GM19240 (cell line): ENCODE measurements around the gene TMX3.

Experiments
- DNase-seq: peaks from one replicate; pipeline ENCODE4 v3.0.0; 2011; ENCODE audit warnings: low spot score; ENCODE audit not compliant: insufficient read length

TMX3 gene

DNA sequence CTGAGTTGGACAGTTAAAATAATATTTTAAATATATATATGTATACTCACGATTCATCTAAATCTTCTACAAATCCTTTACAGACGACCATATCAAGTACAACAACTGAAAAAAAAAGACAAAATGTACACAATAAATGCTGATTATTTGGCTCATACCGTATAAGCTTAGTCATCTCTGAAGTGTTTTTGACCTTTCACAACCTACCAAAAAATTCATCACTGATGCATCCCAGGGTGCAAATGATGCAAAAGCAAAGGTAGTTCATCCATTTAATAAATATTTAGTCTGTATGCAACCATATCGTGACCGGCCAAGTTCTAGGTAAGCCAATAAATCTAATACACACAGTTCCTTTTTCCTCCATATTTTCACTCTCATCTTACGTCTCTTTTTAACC, 1.1 kb downstream of the TMX3 start:
- DNase-seq, result no peak

DNA sequence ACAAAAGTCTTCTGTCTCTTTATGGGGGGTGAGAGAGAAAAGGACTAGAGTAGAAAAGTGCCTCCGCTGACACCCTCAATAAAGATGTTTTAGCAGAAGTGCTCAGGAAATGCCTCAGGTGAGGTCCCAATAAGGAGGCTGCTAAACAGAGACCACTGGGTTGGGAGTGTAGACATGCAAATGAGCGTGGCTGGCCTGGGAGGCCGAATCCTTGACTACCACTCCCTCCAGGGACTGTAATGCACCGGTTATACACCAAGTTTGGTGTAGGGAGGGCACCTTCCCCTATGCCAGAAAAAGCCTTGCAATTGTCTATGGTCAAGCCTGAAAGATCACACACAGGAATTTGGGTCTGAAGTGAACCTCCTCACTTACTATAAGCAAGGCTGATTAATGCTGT, 1.8 kb downstream of the TMX3 start:
- DNase-seq, result no peak

DNA sequence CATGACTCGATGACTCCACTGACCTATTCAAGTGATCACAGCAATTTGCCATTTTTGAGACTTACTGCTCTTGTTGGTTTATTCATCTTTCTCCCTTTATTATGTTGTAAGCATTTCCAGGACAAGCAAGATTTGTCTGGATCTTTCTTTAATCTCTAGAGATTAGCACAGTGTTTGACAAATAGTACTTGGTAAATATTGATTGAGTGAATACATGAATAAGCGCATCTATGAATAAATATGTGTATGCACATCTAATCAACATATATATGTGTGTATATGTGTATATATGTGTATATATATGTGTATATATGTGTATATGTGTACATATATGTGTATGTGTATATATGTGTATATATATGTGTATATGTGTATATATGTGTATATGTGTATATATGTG, 7.3 kb downstream of the TMX3 start:
- DNase-seq, result no peak

DNA sequence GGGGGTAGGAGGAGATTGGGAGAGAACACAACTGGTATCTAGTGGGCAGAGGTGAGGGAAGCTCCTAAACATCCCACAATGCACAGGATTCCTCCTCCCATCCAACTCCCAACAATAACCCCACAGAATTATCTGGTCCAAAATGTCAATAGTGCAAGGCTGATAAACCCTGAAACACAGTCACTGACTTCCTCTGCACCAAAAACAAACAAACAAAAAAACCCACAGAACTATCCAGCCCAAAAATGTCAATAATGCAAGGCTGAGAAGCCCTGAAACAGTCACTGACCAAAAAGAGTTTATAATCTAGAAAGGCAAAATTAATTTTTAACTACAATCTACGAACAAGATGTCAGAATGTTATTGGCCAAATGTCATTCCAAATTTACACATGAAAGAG, 9.8 kb downstream of the TMX3 start:
- no peak for DNase-seq

DNA sequence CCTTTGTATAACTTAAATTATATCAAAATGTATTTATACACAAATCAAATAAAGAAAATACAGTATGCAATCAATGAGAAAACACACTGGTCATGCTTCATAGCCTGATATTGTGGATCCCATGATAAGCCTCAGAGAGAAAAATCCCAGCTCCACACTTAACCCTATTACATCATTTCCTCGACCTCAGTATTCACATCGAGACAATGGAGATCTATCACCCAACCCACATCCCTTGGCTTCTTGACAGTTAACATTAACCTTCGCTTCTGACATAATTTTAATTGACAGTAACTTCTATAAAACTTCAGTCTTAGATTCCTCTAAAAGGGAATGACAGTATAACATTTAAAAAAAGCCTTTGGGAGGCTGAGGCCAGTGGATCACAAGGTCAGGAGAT, 11.6 kb downstream of the TMX3 start:
- DNase-seq, result no peak

DNA sequence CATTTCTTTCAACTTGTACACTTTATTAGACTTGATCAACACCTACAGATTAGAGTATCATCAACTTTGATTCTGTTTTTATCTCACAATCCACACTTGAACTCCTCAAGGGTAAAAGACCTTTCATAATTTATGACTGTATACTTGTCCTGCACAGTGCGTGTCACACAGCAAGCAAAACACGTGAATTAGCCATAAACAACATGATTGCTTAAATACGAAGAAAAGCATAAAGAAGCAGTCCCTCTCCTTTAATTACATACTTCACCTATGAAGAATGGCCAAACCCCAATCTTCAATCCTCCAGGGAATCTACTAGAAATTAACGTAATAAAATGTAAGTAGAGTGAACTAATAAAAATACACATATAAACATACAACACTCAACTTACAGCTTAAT, 13.6 kb downstream of the TMX3 start:
- DNase-seq, result no peak

DNA sequence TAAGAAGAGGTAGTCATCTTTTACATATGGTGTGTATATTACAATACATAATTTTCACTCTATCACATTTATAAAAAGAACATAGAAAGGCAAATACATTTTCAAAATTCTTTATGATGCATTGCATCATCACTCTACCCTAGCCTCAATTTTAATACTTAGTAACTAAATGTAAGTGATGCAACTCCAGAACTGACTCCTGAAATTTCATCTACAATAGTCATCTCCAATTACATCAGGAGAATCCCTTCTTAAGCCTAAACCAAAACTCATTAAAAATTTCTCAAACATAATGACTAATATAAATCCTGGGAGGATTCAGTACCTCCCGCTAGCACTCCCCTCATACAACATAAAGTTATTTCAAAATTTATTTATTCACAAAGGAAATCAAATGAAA, 15.9 kb downstream of the TMX3 start:
- DNase-seq, result no peak

DNA sequence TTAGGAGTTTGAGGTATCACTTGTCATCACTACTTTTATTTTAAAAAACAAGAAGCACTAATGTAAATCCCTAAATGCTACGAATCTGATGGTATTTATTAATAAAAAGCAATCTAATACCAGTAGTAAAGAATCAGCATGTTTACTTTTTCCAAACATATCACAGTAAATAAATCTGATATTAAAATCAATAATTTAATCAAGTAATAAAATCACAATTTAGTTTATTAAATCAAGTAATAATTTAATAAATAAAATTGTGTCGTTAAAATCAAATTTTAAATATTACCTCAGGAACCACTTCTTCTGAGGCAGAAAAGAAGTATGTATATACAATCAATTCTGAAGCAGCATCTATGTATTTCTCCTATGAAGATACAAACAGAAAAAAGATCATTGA, 18.0 kb downstream of the TMX3 start:
- DNase-seq, result no peak

DNA sequence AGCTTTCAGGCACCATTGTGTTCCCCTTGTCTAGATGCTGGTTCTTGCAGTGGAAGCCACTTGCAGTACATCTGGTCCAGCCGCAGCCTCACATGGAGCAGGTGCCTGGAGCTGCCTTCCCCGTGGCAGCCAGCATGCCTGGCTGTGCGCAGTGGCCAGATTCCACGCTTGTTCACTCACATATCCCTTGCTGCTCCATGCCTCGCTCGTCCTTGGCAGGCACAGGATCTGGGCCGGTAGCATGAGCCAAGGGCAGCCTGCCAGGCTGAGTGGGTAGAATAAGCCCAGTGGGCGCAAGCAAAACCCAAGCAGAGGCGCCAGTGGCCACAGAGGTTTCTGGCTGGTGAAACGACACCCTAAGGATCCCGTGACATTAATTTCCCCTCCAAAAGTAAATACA, 20.6 kb downstream of the TMX3 start:
- no peak for DNase-seq

DNA sequence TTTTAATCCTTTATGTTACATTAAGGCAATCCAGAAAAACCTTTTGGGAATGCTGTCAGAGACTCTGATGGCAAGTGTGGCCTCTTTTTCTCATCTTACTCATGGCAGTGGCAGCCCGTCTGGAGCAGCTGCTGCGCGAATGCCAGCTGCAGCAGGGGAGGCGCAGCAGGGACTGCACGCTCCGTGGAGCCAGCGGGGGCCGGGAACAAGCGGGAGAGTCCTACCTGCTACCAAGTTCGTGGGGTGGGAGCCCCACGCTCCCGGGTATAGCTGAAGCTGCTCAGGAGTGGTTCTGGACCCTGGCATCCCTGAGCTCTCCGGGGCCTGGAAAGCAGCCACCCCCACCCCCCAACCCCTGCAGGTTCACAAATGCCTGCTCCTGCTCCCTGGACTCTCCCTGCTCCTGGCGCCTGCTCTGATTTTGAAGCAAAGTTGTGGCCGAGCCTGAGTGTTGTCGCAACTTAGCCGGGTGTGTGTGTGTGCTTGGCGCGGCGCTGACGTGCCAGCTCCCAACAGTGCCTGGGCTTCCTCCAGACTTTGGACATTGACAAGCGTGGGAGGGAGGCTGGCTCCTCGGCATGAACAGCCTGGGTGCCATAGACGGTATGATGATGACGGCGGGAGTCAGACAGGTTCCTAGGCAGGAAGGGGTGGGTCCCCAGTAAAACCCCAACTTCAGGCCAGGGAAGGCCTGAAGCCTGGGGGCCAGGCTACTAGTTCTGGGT, 21.7 kb downstream of the TMX3 start:
- DNase-seq, result no peak

DNA sequence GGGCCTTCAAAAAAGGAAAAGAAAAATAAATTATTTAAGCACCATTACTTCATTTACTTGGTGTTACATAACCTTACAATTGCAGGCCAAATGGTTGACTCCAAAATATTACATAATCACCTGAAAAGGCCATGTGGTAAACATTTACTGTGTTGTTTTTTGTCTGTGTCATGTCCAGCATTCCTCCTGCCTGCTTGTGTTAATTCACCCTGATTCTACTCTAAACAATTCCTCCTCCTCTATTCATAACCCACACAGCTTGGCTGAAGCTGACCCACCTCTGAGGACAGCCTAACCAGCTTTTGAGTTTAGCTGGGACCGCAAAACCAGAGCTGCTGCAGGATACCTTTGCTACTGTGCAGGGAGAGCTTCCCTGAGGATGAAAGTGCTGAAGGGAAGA, 35.4 kb downstream of the TMX3 start:
- no peak for DNase-seq

DNA sequence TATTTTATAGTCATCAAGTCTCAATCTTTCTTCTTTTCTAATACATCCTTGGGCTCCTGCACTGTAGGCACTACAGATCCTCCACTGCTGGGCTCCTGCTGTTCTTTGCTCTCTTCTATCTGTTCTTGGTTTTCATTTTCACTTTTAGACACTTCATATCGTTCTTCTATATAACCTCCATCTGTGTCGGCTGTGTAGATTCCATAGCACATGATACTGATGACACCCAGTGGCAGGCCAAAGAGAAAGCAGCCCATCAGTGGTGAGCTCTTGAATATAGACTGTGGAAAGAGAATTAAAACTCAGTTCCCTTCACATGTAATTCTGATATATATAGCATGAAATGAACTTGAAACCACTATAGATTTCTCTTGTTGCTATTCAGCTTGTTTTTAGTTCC, 38.0 kb downstream of the TMX3 start:
- DNase-seq, result no peak

DNA sequence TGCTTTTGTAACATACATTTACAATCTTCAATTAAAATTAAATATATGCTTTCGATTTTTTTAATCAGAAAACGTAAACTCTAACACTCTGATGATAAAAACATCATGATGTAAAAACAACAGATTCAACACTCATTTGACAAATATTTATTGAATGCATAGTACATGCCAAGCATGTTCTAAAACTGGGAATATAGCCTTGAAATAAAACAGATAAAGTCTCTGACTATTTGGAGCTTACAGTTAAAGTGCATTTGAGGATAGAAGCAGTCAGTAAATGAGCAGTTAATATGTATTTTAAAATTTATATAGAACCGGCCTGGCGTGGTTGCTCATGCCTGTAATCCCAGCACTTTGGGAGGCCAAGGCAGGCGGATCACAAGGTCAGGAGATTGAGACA, 47.8 kb downstream of the TMX3 start:
- DNase-seq, result no peak

DNA sequence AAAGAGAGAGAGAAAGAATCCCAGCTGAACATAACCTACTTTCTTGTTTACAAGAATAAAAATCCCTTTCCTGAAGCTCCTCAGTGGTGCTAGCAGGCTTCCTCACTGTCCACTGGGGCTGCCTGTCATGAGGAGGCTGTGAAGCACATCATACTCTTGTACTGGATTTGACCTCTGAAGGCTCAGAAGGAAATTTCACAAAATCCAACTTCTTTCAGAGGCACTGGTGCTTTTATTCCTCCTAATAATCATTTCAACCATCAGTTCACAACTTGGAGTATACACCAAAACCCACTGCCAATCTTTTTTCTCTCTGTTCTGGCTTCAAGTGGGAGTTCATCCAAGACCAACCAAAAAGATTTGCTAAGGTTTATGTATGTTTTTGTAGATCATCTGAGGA, 48.5 kb downstream of the TMX3 start:
- no peak for DNase-seq

DNA sequence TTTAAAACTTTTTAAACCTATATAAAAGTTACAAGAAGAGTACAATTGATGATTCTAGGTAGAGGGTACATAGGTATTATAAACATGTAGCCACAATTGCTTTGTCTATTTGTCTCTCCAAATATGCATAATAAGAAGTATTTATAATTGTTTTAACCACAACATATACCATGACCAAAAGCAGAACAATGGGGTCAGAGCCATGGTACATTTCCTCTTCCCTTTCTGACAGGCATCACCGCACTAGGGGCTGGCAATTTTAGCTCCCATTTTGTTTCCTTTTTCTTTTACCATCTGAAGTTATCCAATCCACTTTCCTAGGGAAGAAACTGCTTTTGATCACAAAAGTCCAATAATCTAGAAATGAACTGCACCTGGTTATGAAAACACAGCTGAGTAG, 49.3 kb downstream of the TMX3 start:
- DNase-seq, result no peak

DNA sequence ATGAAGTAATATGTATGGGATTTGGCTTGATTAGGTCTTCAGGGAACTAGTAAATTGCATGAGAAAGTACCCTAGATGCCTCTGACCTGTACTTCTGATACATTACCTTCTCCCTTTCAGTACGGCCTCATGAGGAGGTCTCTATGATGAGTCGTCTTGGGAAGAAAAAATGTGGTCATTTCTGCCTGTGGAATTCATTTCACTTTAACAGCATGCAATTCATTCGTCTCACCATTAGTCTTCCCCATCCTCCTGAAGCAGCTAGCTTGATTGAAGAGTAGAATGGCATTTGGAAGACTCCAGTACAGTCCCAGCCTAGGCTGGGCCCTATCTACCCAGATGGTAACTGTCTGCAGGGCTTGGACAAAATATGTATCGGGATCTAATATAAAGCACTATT, 52.2 kb downstream of the TMX3 start:
- no peak for DNase-seq

DNA sequence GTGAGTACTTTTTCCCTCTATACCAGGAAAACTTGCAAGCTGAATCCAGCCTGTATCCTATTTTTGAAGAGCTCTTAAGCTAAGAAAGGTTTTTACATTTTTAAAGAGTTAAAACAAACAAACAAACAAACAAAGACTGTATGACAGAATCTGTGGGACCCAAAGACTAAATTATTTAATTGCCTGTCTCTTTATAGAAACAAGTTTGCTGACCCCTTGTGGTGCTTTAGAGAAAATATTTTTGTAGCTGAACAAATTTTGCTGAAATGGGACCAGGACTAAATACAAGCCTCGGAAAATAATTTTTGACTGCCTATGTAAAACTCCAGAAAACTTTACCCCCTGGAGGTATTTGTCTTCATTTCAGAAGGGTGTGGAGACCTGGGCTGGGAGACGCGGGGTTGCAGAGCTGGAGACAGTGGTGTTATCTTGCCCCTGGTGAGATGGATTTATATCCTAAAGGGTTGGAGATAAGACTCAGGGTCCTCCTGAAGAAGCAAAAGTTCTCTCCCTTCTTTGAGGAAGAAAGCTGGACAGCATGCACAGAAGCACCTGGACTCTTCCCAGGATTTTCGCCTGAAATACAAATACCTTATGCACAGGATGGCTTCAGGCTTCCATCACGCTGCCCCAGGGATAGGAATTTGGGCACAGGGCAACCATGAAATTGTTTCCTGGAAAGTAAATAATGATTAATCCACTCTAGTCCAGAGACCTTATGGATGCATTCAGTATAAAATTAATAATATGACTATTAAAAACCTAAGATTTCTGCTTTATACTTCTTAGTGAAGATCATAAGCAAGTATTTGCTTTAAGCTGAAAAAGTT, 54.3 kb downstream of the TMX3 start:
- no peak for DNase-seq

DNA sequence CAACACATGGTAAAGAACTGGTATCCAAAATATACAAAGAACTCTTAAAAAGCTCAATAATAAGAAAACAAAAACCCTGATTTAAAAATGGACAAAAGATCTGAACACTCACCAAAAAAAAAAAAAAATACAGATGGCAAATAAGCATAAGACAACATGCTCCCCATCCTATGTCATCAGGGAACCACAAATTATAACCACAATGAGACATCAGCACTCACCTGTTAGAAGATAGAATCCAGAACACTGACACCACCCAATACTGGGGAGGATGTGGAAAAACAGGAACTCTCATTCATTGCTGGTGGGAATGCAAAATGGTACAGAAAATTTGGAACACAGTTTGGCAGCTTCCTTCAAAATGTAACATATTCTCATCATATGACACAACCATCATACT, 66.7 kb downstream of the TMX3 start:
- no peak for DNase-seq

DNA sequence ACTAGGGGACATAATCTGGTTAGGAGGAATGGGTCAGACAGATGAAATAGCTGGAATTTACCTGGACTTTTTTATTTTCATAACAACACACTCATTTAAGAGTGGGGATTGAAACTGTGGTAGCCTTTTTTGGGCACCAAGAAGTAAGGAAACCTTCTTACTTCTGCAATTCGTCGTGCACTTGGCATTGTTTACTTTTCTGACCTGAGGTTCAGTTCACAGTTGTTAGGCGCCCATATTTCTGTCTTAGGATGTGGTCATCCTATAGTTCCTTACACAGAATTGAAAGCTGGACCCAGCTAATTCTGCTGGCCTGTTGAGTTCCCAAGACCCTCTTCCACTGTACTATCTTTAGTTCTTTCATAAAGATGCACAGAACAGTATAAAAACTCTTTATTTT, 72.9 kb downstream of the TMX3 start:
- no peak for DNase-seq

DNA sequence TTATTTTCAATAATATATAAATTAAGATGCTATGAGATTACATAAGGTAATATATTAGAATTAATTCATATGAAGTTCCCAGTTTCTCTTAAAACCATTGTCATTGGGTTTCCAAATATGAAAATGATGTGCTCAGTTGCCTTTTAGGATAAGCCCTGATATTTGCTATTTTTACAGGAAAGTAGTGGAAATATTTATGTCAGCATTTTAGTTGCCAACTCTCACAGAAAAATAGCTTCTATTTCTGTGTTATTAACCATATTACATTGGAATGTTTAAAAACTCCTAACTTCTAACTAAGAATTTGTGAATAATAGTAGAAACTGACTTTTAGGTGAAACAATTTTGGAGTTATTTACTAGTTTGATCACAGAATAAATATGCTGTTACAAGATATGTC, 74.0 kb downstream of the TMX3 start:
- DNase-seq, result no peak

DNA sequence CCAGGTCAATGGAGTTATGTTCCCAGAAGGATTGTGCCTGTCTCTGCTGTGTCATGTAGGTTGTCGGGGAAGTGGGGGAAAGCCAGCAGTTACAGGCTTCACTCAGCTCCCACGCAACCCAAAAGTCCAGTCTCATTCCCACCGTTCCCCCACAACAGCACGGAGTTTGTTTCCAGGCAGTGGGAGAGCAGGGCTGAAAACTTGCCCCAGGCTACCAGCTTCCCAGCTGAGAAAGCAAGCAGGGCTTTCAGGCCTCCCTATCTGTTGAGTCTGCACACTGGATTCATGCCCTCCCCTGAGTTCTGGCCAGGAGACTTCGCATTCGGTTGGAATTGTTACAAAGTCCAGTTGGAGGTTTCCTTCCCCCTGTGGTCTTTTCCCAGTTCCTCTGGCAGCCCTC, 76.3 kb downstream of the TMX3 start:
- no peak for DNase-seq

DNA sequence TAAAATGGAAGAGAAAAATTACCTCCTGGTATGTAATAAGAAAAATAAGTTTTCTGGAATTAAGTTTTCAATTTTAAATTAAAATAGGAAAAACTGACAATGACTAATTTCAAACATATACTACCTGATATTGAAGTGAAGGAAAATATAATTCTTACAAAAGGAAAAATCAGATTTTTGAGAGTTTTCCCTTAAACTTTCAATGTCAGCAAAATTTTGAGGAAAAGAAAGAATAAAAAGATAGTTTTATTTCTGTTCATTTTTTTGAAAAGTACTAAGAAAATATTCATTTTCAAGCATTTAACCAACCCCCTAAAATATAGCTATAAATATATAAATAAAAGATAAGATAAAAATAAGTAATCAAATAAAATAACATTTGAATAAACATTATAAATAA, 87.1 kb downstream of the TMX3 start:
- DNase-seq, result no peak
